HG02798 (cell line): ENCODE results near the gene MYH8.

Source experiments
- ATAC-seq: cut with Tn5 transposase; IDR thresholded peaks from one replicate; pipeline ENCODE4 v1.9.1; 2021; ENCODE audit warnings: mild to moderate bottlenecking; ENCODE audit not compliant: unreplicated experiment, poor library complexity

Gene MYH8

DNA sequence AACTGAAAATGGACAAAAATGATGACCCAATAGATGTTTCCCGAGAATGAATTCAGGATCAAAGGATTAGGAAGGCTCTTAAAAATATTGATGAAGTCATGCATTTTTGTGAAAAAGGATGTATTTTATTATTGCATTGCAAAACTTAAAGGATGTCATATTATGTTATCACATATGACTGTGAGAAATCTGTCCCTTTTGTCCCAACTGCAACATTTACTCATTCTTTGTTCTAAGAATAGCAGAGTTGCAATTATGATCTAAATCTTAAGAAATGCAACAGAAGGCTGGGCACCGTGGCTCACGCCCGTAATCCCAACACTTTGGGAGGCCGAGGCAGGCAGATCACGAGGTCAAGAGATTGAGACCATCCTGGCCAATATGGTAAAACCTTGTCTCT is 35.9 kb downstream of the MYH8 start:
- ATAC-seq: no peak

DNA sequence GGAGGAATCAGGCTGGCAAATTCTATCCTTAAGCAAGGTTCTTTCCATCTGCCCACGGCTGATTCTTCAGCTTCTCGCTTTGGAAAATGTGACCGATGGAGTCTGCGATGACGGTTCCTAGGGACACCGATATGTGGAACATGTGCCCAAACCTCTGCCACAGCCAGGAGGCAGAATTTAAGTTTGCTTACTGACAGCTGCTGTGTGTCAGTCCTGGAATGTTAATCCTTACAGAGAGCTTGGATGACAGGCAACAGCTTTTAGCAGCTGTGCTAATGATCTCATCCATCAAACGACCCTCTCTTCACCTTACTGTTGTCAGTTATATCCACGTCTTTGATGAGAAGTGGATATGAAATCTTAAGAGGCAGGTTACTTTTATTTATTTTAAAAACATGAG is 37.6 kb downstream of the MYH8 start:
- ATAC-seq: no peak

DNA sequence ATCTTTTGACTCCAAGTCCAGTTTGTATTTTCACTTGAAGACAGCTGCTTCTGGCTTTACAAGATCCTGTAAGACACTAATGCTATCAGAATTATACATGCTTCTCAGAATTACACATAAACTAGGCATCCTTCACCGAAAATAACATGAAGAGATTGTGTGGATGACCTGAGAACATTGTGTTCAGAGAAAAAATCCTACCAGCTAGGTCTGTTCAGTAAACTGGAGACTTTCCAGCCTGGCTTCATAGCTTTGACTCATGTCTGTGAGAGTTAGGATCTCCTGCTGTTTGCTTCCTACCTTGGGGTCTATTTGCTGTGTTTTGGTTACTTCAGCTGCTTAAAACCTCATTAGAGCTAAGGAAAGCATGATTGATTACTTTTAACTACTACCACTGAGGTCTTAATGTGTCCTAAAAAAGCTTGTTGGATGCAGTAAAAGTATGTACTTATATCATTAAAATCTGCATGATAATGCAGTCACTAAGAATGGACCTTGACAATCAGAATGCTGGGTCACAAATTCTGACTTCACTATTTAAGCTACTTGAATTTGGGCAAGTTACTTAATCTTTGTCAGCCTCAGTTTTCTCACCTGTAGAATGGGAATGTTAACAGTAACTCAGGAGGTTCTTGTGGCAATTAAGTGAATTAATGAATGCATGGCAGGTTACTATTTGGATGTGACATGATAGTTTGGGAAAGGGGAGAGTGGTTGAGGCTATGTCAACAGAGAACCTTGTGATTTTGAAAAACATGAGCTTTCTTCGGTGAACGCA is 40.9 kb downstream of the MYH8 start:
- no peak for ATAC-seq

DNA sequence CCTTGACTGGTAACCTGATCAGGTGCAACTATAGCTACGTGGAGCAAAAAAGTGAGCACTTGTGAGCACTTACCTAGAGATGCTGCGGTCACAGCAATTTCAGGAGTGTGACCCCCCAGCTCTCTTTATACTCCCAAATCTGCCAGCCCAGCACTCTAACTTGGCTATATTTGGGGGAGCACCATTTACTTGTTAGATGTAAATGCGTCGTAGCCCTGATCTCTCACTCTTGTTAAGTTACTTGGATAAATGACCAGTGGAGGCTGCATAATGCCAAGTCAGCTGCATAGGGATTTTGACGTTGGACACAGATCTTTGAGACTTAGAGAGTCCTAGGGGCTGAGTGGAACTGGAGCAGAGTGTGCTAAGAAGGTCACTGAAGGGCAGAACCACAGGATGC is 48.8 kb downstream of the MYH8 start, which contains the start of gene MYH13:
MYH13 (minus strand) TSS at position 101 of the 400 bp plus-strand sequence. CDS start 8,476 bp downstream, outside the sequence.
- ATAC-seq: no peak

DNA sequence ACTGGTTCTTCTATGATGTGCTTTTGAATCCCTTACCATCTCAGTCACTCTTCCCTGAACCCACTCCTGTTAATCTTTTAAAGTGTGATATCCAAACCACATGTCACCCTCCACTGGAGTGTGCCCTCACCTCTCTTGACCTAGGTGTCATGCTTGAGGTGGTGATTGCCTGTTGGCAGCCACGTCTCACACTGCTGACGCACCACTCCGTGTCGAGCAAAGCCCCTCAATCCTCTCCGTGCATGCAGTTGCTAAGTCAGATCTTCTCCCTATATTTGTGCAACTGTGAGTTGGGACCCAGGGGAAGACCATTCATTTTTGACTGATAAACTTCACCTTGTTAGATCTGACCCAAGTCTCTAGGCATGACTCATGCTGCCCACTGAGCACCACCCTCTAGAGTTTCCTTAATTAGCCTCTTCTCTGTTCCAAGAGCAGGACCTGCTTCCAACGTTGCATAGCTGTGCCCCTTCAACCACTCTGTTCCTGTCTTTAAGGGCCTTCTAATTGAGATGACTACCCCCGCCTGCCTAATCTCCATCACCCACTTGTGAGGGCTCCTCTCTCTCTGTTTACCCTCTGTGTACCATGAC is 51.6 kb downstream of the MYH8 start:
- no peak for ATAC-seq

DNA sequence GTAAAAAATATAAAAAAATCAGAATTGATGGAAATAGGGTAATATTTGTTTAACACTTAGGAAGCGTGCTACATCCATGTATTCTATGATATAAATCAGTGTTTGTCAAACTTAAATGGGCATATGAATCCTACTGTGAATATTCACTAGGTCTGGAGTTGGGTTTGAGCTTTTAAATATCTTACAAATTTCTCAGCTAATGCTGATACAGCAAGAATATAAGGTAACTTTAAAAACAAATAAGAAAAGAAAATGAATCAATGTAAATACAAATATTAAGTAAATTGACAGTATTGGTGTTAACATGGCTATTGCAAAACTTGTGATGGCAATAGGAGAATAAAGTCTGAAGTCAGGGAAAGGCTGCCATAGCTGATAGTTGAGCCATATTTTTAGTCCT is 52.5 kb downstream of the MYH8 start:
- no peak for ATAC-seq

DNA sequence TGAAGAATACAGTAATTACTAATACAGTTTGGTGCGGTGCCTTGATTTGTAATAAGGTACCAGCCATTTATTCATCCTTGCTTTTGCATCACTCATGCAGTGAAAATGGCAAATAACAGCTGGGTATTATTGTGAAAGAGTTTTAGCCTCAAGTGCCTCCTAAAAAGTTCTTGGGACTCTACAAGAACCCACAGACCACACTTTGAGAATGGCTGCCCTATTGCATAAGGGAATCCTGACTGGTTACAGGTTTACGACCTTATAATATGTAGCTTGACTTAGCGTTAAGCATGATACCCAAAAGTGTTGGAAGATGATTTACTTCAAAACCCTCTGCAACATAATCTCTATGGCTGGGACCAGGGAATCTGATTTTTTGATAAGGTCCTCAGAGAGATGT is 53.2 kb downstream of the MYH8 start:
- ATAC-seq: no peak

DNA sequence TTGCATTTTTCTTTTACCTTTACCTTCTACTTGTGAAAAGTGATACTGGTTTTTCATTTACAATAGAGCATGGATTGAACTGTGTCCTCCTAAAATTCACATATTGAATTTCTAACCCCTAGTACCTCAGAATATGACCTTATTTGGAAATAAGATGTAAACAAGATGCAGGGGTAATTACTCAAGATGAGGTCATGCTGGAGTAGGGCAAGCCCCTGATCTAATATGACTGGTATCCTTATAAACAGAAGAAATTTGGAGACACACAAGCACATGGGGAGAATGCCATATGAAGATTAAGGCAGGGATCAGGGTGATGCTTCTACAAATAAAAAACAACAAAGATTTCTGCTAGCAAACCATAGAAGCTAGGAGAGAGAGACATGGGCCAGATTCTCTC is 61.2 kb downstream of the MYH8 start:
- no peak for ATAC-seq

DNA sequence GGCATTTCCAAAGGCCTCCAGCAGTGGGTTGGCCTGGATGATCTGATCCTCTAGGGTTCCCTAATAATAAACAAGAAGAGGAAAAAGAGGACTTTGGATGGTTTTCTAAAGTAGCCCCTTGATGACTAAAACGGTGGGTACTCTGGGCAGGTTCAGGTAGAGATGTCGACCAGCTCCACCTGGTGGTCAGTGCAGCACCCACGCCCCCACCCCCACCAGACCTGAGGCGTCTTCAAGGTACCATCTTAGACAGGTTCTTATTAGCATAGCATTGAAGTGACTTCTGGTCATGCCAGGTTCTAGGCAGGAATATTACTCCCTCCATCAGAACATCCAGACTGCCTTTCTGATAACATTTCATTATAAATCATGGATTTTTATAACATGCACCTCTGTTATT is 64.0 kb downstream of the MYH8 start:
- no peak for ATAC-seq

DNA sequence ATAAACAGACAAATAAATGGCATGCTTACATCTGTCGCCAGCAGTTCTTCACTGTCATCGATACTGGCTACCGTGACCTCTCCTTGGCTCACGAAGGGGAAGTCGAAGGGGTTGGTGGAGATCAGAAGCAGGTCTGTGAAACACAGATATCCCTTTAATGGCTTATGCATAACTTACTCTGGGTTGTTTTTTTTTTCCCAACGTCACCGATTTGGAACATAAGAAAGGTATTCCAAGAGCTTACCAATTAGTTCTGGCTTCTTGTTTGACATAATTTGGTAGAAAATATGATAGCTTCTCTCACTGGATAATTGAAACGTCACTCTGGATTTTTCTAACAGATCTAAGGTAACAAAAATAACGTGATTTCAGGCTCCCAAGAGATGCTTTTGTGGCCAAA is 67.1 kb downstream of the MYH8 start:
- ATAC-seq: no peak

DNA sequence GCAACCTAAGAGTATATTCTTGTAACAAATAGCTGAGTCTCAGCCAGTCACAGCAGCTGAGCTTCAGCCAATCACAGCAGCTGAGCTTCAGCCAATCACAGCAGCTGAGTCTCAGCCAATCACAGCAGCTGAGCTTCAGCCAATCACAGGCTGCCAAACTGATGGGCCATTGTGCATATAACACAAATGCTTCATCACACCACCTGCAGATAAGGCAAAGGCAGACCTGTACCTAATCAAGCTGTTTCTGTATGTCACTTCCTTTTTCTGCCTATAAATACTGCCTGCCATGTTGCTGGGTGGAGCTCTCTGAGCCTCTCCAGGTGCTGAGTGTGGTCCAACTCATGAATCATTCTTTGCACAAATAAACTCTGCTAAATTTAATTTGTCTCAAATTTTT is 68.9 kb downstream of the MYH8 start:
- ATAC-seq: no peak

DNA sequence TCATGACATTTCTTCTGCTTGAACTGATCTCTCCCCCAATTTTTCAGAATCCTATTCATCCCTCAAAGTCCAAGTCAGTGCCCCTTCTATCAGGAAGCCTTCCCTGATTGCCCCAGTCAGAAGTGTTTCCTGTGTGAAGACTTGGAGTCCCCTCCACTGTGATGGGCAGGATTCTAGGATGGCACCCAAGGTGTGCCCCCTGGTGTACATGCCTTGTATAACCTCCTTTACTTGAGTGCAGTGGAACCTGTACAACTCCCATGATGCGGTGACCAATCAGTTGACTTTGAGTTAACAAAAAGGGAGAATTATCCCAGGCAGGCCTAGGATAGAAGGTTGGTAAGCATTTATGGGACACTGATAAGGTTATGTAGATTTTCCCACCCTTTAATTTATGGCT is 72.3 kb downstream of the MYH8 start:
- no peak for ATAC-seq

DNA sequence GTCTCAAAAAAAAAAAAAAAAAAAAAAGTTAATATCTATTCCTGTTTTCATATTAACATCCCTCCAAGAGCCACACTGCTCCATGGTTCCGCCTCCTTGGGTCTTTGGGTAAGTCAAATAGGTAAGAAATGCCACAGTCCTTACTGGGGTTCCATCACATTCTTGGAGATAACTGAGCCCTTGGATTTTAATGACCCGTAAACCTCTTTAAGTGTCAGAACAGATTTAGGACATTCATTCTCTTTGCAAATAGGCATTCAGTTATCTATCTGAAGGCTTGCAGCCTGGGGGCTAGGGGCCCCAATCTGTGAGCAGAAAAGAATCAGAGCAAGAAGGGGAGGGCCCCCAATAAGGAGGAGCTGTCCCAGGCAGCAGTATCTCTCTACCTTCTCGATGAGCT is 76.9 kb downstream of the MYH8 start:
- no peak for ATAC-seq
